K562 (cell line): Measurements from ENCODE around the gene BIK. TPM values are rescaled to one million over a fixed set of nuclear protein-coding genes. Genes with fewer than 3 reads are reported as not detected.

Source experiments
- ATAC-seq: fragments of 200-7000 bp; cut with Tn5 transposase; 3 replicates; pipeline ENCODE4 v1.9.1; 2020; ENCODE audit warnings: moderate library complexity
- BruUV-seq: library from RNA; stranded (reverse); fragments of 400-500 nt; replicated peaks from 2 replicates; lab custom pipeline; 2021; lab: Mats Ljungman, UMichigan
- CTCF ChIA-PET: fragments of 300-600 bp; formaldehyde crosslinking; extraction: SDS; loops from one replicate; lab custom pipeline; 2021; ENCODE audit warnings: low intra/inter-chr PET ratio; lab: Yijun Ruan, JAX
- POLR2A ChIA-PET: fragments of 300-600, 350-650 bp; sonication (Branson Sonifier 250); formaldehyde crosslinking; extraction: SDS; loops from one replicate; lab custom pipeline; 2021; ENCODE audit warnings: antibody characterized with exemption, inconsistent platforms; lab: Yijun Ruan, JAX
- DNase-seq, 4 experiments: peaks; one replicate each; pipeline versions ENCODE4 v3.0.0 to v3.0.0-alpha.2; 2011 to 2018; ENCODE audit warnings: low spot score in 3 of 4, mixed read lengths in 3 of 4; ENCODE audit errors: extremely low read depth in 1 of 4
- FAIRE-seq: peaks from 2 replicates; lab custom pipeline; 2011; peaks lifted over from hg19 to GRCh38; lab: Jason Lieb, UNC
- H2AFZ ChIP-seq: 2 replicates; pipeline ENCODE4 v1.6.0; 2011; ENCODE audit warnings: low read depth, low read length, control low read depth, inconsistent platforms
- H3K27ac ChIP-seq: fragments of 200-600 bp; 3 replicates; pipeline ENCODE4 v1.8.0; 2011; ENCODE audit warnings: low read depth, mild to moderate bottlenecking, control low read depth, inconsistent platforms, low read length, moderate library complexity, mixed read lengths; ENCODE audit errors: extremely low read depth
- H3K27me3 ChIP-seq, 2 experiments: fragments of 300-600 bp in 1 of 2; 2 replicates in 1 of 2; 3 replicates in 1 of 2; pipeline versions ENCODE4 v1.6.0 to v1.8.0; 2011; ENCODE audit warnings: inconsistent platforms in 2 of 2, low read length in 2 of 2, mild to moderate bottlenecking in 1 of 2, mixed read lengths in 1 of 2, moderate library complexity in 1 of 2; ENCODE audit not compliant: control insufficient read depth in 2 of 2, insufficient read depth in 2 of 2
- H3K36me3 ChIP-seq: fragments of 300-600 bp; 3 replicates; pipeline ENCODE4 v1.8.0; 2011; ENCODE audit warnings: mild to moderate bottlenecking, low read length, inconsistent platforms; ENCODE audit not compliant: control insufficient read depth, insufficient read depth
- H3K4me1 ChIP-seq, 2 experiments: fragments of 200-600 bp in 1 of 2; replicated peaks in 1 of 2; 2 replicates in 1 of 2; 3 replicates in 1 of 2; pipeline versions ENCODE4 v1.5.1 to v1.8.0; 2011; ENCODE audit warnings: inconsistent platforms in 2 of 2, low read length in 2 of 2, mild to moderate bottlenecking in 1 of 2, mixed read lengths in 1 of 2, moderate library complexity in 1 of 2; ENCODE audit not compliant: control insufficient read depth in 2 of 2, insufficient read depth in 2 of 2
- H3K4me2 ChIP-seq: 2 replicates; pipeline ENCODE4 v1.6.1; 2011; ENCODE audit warnings: low read length, control low read depth, inconsistent platforms, mixed read lengths; ENCODE audit not compliant: insufficient read depth
- H3K4me3 ChIP-seq: fragments of 200-600 bp; sonication (generic), shearing (Covaris generic); 2 replicates; pipeline ENCODE4 v1.5.1; 2016; ENCODE audit warnings: control low read depth, inconsistent platforms
- H3K79me2 ChIP-seq: fragments of 200-600 bp; 3 replicates; pipeline ENCODE4 v1.8.0; 2011; ENCODE audit warnings: low read length, inconsistent platforms; ENCODE audit not compliant: control insufficient read depth, insufficient read depth
- H3K9ac ChIP-seq, 2 experiments: 2 replicates each; pipeline versions ENCODE4 v1.6.0 to v1.6.1; 2011; ENCODE audit warnings: low read depth in 2 of 2, low read length in 2 of 2, control low read depth in 1 of 2, inconsistent platforms in 1 of 2, mild to moderate bottlenecking in 1 of 2, mixed read lengths in 1 of 2; ENCODE audit not compliant: insufficient read depth in 1 of 2
- H3K9me1 ChIP-seq: one replicate; pipeline ENCODE4 v1.6.0; 2011; ENCODE audit warnings: inconsistent platforms, mild to moderate bottlenecking, low read length, moderate library complexity; ENCODE audit not compliant: control insufficient read depth, insufficient read depth
- H3K9me3 ChIP-seq: replicated peaks from 2 replicates; pipeline ENCODE4 v1.5.1; 2011; ENCODE audit warnings: low read depth, low read length, inconsistent platforms; ENCODE audit not compliant: control insufficient read depth, insufficient read depth
- H4K20me1 ChIP-seq: replicated peaks from 2 replicates; pipeline ENCODE4 v1.6.1; 2011; ENCODE audit warnings: low read length, inconsistent platforms, mixed read lengths; ENCODE audit not compliant: control insufficient read depth, insufficient read depth
- CBFA2T3 ChIP-seq: fragments of 450-650 bp; IDR thresholded peaks from 2 replicates; pipeline ENCODE4 v1.6.1; 2017
- KDM5B ChIP-seq: fragments of 200-600 bp; sonication (generic); IDR thresholded peaks from 2 replicates; pipeline ENCODE4 v1.6.1; 2012; ENCODE audit warnings: low read depth, mild to moderate bottlenecking, moderate library complexity, low read length, control low read depth, inconsistent platforms; ENCODE audit not compliant: insufficient replicate concordance
- POLR2A ChIP-seq: fragments of 450-650 bp; conservative IDR thresholded peaks from 2 replicates; pipeline ENCODE4 v1.6.1; 2016
- RBM15 ChIP-seq: fragments of 200-400 bp; formaldehyde crosslinking; IDR thresholded peaks from 2 replicates; pipeline ENCODE4 v1.6.1; 2018; ENCODE audit warnings: mild to moderate bottlenecking, low read length, moderate library complexity; ENCODE audit not compliant: insufficient read depth
- RBM39 ChIP-seq: fragments of 200-400 bp; formaldehyde crosslinking; optimal IDR thresholded peaks from 2 replicates; pipeline ENCODE3; 2018; ENCODE audit warnings: low read depth, low read length
- SIRT6 ChIP-seq: IDR thresholded peaks from one replicate; pipeline ENCODE4 v1.6.1; 2012; ENCODE audit warnings: low read depth, mild to moderate bottlenecking, control low read depth, inconsistent platforms, low read length, moderate library complexity
- SMARCC2 ChIP-seq: fragments of 450-650 bp; IDR thresholded peaks from 2 replicates; pipeline ENCODE4 v1.6.1; 2017; ENCODE audit warnings: antibody characterized with exemption, moderate library complexity, mild to moderate bottlenecking, low read depth
- ZBTB12 ChIP-seq: fragments of 250-450 bp; sonication (Bioruptor Pico); IDR thresholded peaks from 2 replicates; pipeline ENCODE4 v1.4.0; 2020
- ZFP36 ChIP-seq: fragments of 150-350 bp; IDR thresholded peaks from 2 replicates; pipeline ENCODE4 v1.6.1; 2018; ENCODE audit warnings: low read length, low read depth; ENCODE audit not compliant: partially characterized antibody
- WGBS: fragments of 100-300 bp; shearing (Covaris generic); methylation state at CpG from one replicate; pipeline ENCODE4 v1.1.6; 2016; ENCODE audit warnings: low coverage, mixed read lengths; ENCODE audit not compliant: insufficient coverage; ENCODE audit errors: missing lambda C conversion rate; 5-methylcytosine and 5-hydroxymethylcytosine counted together
- in situ Hi-C: fragments of 300-500 bp; cut with MboI; formaldehyde crosslinking; loops from 4 replicates; pipeline ENCODE4 v1.15.0; 2018; ENCODE audit warnings: inconsistent platforms, mixed read lengths
- intact Hi-C: fragments of 100-400 bp; cut with micrococcal nuclease; formaldehyde crosslinking; loops from 2 replicates; pipeline ENCODE4 v1.14.2; 2022
- polyA plus RNA-seq, 8 experiments: library from polyadenylated mRNA; depleted of rRNA in 4 of 8; stranded (reverse) in 5 of 8; unstranded in 3 of 8; fragments of >200 nt; fragmentation: Nextera tagmentation in 2 of 8; fragmentation: Illumina TruSeq in 1 of 8; extraction: Ambion mirVana in 2 of 8; extraction: Trizol in 1 of 8; gene quantifications; 2 replicates each; pipeline versions ENCODE4 v1.2.1 to v1.2.3, GENCODE V29; 2011 to 2014; ENCODE audit warnings: inconsistent platforms in 1 of 8, missing spikeins in 1 of 8
- total RNA-seq, 7 experiments: library from RNA; depleted of rRNA in 6 of 7; stranded (reverse); fragments of >200 nt in 6 of 7; fragmentation: Illumina TruSeq in 2 of 7; extraction: Trizol in 2 of 7; gene quantifications; 2 replicates each; pipeline versions ENCODE4 v1.2.1 to v1.2.3, GENCODE V29; 2011 to 2021; ENCODE audit warnings: low replicate concordance in 1 of 7

BIK gene
- total and polyA plus RNA-seq, 9 of the 15 experiments (the other 6 are each of a cell fraction or from before 2014, with no cell fraction given) = 0.08 to 0.23 (median 0.18) TPM; not detected in 4

- in situ Hi-C loops (no loop called here), intact Hi-C loops (no loop called here)
- no peak overlapping the region for H3K4me2 ChIP-seq
- no peak overlapping the region for H2AFZ ChIP-seq
- BruUV-seq = no TSS peak
- TF ChIP-seq CBFA2T3 (no peak), SMARCC2 (no peak), KDM5B (no peak), ZFP36 (peak; percentile 28), SIRT6 (no peak), RBM15 (no peak), RBM39 (no peak), POLR2A (no peak), ZBTB12 (CRISPR knock-in tag) (no peak)
- ChIA-PET CTCF (no interaction called here), POLR2A (no interaction called here)
- H3K9me3 ChIP-seq = no peaks in the 10 kb centered on the region
- H3K9ac ChIP-seq = no peak overlapping the region
- peaks cover 20 to 29% of the 10 kb centered on the region in 2 experiments; a peak in 4 of 5 replicates for H3K4me1 ChIP-seq
- FAIRE-seq (no peak), ATAC-seq (no peak), DNase-seq (no peak)
- H3K36me3 ChIP-seq = no peaks in the 10 kb centered on the region
- WGBS = 70% methylated on average over 8 of the region's 8 CpGs
- H3K27me3 ChIP-seq = peaks cover 0 to 3% of the 10 kb centered on the region in 2 experiments; a peak in 2 of 5 replicates
- no peaks in the 10 kb centered on the region for H3K79me2 ChIP-seq
- H4K20me1 ChIP-seq = no peaks in the 10 kb centered on the region
- H3K27ac ChIP-seq = no peak overlapping the region
- no peaks in the 10 kb centered on the region for H3K9me1 ChIP-seq
- H3K4me3 ChIP-seq = no peak overlapping the region
These were observed 4.2 kb upstream of the BIK start for GRCh38 chr22:43106302-43106701.
